Stimulated activated CD8-positive, alpha-beta memory T cell treated with anti-CD3 and anti-CD28 coated beads, Interleukin-15, amount 100 ng/mL, for 48 hours (primary cell): Measurements from ENCODE around the gene CLASP1.
"Not testable (repeated sequence)": the region's sequence is repeated elsewhere in the genome, so short reads cannot be mapped to it uniquely, and the experiment has no call there.

Source experiments
- DNase-seq, 2 donors: peaks; one replicate each; pipeline ENCODE4 v3.0.0-alpha.2; 2020; ENCODE audit warnings: low read depth in 2 of 2

Gene CLASP1

DNA sequence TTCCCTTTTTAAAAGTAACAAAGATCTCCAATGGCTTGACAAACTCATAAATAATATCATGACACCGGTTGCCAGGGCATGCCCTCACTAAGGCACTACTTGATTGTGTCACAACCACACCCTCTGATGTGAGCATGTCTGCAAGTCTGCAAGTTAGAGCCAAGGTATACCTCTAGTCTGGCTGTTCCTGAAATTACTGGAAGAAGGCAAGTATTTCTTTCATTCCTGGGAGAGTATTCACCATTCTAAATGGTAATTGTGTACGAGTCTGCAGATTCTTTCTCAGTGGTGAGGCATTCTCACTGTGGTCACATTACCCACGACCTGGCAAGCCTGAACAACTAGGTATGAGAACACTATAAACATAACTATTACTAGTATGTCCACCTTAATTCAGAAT lies 144.3 kb downstream of the CLASP1 start:
- no peak for DNase-seq

GRCh38 chr2:121504316-121504715 lies 144.9 kb downstream of the CLASP1 start:
- no peak for DNase-seq

- no peak for DNase-seq
These were observed 146.5 kb downstream of the CLASP1 start for GRCh38 chr2:121502781-121503180.

- DNase-seq, result no peak
These were observed 147.0 kb downstream of the CLASP1 start for GRCh38 chr2:121502246-121502645.

- no peak for DNase-seq
These were observed 147.7 kb downstream of the CLASP1 start for GRCh38 chr2:121501554-121501953.

GRCh38 chr2:121501031-121501430 lies 148.2 kb downstream of the CLASP1 start:
- no peak for DNase-seq

- DNase-seq, result no peak
These were observed 150.5 kb downstream of the CLASP1 start for GRCh38 chr2:121498731-121499130.

- DNase-seq, result no peak
These were observed 156.9 kb downstream of the CLASP1 start for GRCh38 chr2:121492409-121492808.

DNA sequence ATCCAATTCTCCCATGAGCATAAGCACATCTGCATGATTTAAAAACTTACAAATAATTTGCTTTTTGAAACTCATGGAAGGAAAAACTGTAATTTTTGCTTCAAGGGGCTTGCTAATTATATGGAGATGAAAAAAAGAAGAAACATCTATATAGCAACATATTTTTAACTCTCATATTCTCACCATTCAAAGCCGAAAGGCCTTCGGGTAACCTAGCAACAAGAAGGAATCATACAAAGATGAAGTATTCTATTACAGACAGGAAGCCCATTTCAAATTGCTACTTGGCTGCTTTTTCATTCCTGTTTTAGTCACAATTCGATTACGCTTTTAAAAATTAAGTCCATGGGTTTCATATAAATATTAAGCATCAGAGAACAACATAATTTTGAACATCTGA lies 157.7 kb downstream of the CLASP1 start:
- no peak for DNase-seq

- no peak for DNase-seq
These were observed 158.6 kb downstream of the CLASP1 start for GRCh38 chr2:121490584-121491133.

DNA sequence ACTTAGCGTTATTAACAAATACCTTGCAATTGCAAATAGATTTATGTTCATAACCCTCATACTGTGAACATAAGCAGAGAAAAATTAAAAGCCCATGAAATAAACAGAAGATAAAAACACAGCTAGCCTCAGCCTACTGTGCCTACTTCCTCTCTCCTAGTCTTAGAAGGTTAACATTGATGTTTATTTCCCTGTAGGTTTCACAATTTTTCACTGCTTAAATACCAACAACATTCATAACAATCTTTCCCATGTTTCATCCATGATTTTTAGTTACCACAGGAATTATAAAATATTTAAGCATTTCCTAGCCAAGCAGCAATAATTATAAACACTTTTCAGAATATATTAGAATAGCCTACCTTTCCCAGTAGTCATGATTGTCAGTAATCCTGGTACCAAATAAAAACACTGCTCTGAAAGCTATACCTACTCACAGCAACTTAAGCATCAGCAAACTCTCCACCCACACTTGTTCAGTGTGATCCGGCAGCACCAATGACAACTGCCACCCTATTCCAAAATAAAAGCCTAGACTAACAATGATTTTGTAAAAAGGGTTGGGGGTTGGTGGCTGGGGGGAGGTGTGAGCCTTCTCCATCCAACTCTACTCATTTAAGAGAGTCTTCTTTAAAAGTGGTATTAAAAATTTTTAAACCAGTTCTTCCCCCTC lies 159.2 kb downstream of the CLASP1 start:
- no peak for DNase-seq

DNA sequence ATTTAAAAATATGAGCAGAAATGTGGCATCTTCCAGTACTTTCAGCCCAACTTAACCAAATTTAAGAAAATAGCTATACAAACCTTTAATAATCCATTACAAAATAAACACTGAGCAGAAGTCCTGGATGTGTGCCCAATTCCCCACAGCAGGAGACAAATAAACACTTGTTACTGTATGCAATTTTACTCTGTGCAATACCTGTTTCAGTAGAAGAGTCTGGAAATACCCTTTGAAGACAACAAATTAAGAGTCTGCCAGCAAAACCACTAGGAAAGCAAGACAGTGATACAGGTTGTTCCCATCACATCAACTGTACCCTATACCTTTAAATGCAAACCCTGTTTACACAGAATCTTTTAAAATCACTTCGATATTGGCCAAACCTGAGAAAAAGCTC lies 160.0 kb downstream of the CLASP1 start:
- no peak for DNase-seq

DNA sequence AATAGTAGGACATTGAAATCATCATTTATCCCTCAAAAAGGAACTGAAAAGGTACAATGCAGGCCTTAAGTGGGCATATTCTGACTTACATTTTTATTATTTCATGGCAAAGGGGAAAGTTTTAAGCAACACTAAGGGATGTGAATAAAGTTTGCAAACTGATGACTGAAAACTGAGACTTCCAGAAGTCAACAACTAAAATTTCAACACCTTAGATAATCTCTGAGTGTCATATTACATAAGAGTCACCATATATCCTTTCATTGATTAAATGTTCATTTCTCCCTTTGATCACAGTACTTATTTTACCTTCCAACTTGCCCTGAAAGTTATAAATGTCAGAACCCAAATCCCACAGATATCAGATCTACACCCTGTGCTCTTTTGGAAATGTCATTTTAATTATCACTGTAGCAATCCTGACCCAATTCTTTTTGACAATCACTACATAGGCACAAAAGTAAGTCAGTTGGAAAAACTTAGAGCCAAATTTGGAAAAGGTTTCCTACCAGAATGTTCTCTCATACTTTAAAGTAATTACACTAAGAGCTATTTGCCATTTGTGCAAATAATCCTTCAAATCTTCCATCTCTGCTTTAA lies 163.0 kb downstream of the CLASP1 start:
- no peak for DNase-seq

DNA sequence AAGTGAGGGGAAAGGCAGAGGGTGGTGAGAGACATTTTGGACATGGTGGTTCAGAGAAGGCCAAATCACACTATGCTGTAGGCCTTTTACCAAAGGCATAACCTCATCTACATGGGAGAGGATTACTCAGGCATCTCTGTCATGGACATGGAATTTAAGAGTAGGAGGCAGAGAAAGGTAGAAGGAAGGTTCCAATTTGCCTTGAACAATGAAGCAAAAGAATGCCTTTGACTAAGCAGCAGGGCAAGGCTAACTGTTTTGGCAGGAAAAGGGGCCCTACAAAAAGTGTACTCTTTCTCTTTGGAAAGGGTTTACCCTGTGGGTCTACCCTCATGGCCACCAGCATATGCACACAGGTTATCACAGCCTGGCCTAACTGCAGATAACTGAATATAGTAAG lies 164.2 kb downstream of the CLASP1 start:
- DNase-seq, result no peak

- DNase-seq, result no peak
These were observed 165.4 kb downstream of the CLASP1 start for GRCh38 chr2:121483846-121484245.

GRCh38 chr2:121483021-121483420 lies 166.2 kb downstream of the CLASP1 start:
- DNase-seq, result no peak

DNA sequence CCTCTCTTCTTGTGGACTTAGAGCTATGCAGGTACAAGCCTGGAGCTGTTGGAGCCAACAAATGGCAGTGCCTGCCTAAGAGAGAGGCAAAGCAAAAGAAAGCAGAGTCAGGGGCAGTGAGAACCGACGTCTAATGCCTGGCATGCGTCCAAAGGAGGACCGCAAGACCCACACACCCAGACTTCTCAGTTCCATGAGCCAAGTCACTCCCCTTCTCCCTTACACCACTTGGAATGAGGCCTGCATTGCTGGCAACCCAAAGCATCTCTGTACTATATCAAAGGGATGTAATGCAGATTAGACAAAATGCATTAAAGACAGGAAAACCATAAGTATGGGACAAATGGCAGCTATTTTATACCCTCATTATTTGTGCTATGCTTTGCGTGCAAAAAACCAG lies 168.4 kb downstream of the CLASP1 start:
- no peak for DNase-seq

DNA sequence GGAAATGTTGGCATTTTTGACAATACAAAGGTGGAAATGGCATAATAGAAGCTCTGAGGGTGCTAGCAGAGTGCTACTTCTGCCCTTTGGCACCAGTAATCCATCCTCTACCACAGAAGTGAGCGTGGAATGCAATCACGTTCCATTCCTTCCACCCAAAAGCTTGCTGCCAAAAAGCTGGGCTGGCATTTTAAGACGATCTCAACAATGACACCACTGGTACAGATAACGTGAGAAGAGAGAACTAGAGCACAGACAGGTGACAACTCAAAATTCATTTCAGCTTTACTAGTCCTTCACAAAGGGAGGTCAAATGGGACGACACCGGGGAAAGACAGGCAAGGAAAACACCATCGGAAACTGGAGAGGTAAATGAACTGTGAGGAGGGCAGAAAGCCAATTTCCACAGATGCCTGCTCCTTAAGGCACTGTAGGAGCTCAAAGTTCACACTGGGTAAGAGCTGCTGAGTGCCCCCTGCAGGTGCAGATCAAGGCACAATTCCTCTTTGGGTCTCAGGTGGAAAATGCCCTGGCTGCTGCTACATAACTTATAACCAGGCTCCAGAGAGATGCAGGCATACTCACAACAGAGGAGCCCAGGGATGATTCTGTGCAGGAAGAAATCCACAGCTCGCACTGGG lies 169.3 kb downstream of the CLASP1 start:
- DNase-seq, result no peak

- no peak for DNase-seq
These were observed 170.1 kb downstream of the CLASP1 start for GRCh38 chr2:121478996-121479745.

GRCh38 chr2:121478358-121478995 lies 170.8 kb downstream of the CLASP1 start:
- not testable (repeated sequence) for DNase-seq

DNA sequence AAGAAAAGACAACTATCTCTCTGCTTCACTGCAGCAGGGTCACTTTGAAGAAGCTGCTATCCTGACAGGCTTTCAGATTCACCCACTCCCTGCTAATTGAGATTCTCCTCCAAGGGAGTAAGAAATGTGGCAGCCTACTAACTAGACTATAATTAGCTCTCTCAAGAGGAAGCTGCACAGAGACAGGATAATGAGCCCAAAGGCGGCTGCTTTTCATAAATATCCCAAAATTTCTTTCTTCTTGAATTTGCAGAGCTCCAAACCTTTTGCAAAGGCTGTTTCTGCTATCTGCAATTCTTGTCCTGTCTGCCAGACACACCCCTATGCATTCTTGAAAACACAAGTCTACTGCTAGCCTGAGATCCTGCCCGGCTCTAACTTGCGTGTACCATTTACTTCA lies 172.6 kb downstream of the CLASP1 start:
- DNase-seq, result no peak
